Non-pigmented ciliary epithelial cell (primary cell): Measurements from ENCODE around the gene PBX1.

Source experiments
- DNase-seq: peaks from one replicate; pipeline ENCODE4 v3.0.0-alpha.2; 2010; ENCODE audit warnings: low read depth

PBX1 gene

GRCh38 chr1:164700683-164701082, 141.7 kb downstream of the PBX1 start:
- no peak for DNase-seq

GRCh38 chr1:164701189-164701761, 142.3 kb downstream of the PBX1 start:
- DNase-seq = no peak

GRCh38 chr1:164702216-164702615, 143.2 kb downstream of the PBX1 start:
- no peak for DNase-seq

- DNase-seq = no peak
These were observed 143.7 kb downstream of the PBX1 start for GRCh38 chr1:164702664-164703063.

GRCh38 chr1:164703463-164703862, 144.5 kb downstream of the PBX1 start:
- no peak for DNase-seq

GRCh38 chr1:164703960-164704411, 145.0 kb downstream of the PBX1 start:
- no peak for DNase-seq

GRCh38 chr1:164704954-164705353, 146.0 kb downstream of the PBX1 start:
- DNase-seq = no peak

- no peak for DNase-seq
These were observed 147.6 kb downstream of the PBX1 start for GRCh38 chr1:164706606-164706987.

GRCh38 chr1:164707868-164708331, 148.9 kb downstream of the PBX1 start:
- DNase-seq = no peak

GRCh38 chr1:164708596-164708995, 149.6 kb downstream of the PBX1 start:
- no peak for DNase-seq

- no peak for DNase-seq
These were observed 150.1 kb downstream of the PBX1 start for GRCh38 chr1:164709126-164709525.

- DNase-seq = no peak
These were observed 150.7 kb downstream of the PBX1 start for GRCh38 chr1:164709541-164710278.

- no peak for DNase-seq
These were observed 153.4 kb downstream of the PBX1 start for GRCh38 chr1:164712131-164713036.

- no peak for DNase-seq
These were observed 154.6 kb downstream of the PBX1 start for GRCh38 chr1:164713456-164714207.

- DNase-seq = no peak
These were observed 158.2 kb downstream of the PBX1 start for GRCh38 chr1:164716992-164717703.

GRCh38 chr1:164718821-164719220, 159.8 kb downstream of the PBX1 start:
- no peak for DNase-seq

GRCh38 chr1:164719676-164720439, 160.9 kb downstream of the PBX1 start:
- DNase-seq = no peak

- no peak for DNase-seq
These were observed 161.7 kb downstream of the PBX1 start for GRCh38 chr1:164720440-164721227.

- no peak for DNase-seq
These were observed 162.2 kb downstream of the PBX1 start for GRCh38 chr1:164721228-164721496.

- no peak for DNase-seq
These were observed 164.4 kb downstream of the PBX1 start for GRCh38 chr1:164723296-164723798.
